Stimulated activated naive B cell treated with anti-CD40 and anti-IgM and Interleukin-4, amounts not matched to agents 10 μg/mL and 1 μg/mL and 100 μg/mL, for 72 hours (primary cell): ENCODE data around the gene HSD17B2.
A peak's percentile ranks its signal among the peaks of the same experiment; 100 is the strongest.
"Not testable (repeated sequence)": the region's sequence is repeated elsewhere in the genome, so short reads cannot be mapped to it uniquely, and the experiment has no call there.

ENCODE experiments used
- ATAC-seq, 2 donors: fragments of 150-1000 bp; cut with Tn5 transposase; replicated peaks; 2 replicates each; pipeline ENCODE4 v1.10.0; 2021; ENCODE audit warnings: moderate library complexity in 1 of 2
- DNase-seq: peaks from one replicate; pipeline ENCODE4 v3.0.0; 2021
- H3K27ac Mint-ChIP-seq: one replicate; pipeline ENCODE4 v1.8.0; 2022; ENCODE audit warnings: mild to moderate bottlenecking, mixed read lengths
- H3K27me3 Mint-ChIP-seq, 2 donors: one replicate each; pipeline ENCODE4 v1.8.0; 2022; ENCODE audit warnings: mixed read lengths in 2 of 2
- H3K36me3 Mint-ChIP-seq, 2 donors: one replicate each; pipeline ENCODE4 v1.8.0; 2022; ENCODE audit warnings: mixed read lengths in 2 of 2, mild to moderate bottlenecking in 1 of 2
- H3K4me1 Mint-ChIP-seq, 2 donors: one replicate each; pipeline ENCODE4 v1.8.0; 2022; ENCODE audit warnings: mixed read lengths in 2 of 2, mild to moderate bottlenecking in 1 of 2
- H3K4me3 Mint-ChIP-seq, 2 donors: one replicate each; pipeline ENCODE4 v1.8.0; 2022; ENCODE audit warnings: mild to moderate bottlenecking in 2 of 2, mixed read lengths in 2 of 2, moderate library complexity in 1 of 2
- H3K9me3 Mint-ChIP-seq, 2 donors: one replicate each; pipeline ENCODE4 v1.8.0; 2022; ENCODE audit warnings: mixed read lengths in 2 of 2, mild to moderate bottlenecking in 1 of 2

The HSD17B2 gene

GRCh38 chr16:82088483-82088882, 53.4 kb downstream of the HSD17B2 start:
- ATAC-seq (no peak), DNase-seq (no peak)
- H3K4me3 Mint-ChIP-seq, result no peak overlapping the region
- no peaks in the 10 kb centered on the region for H3K4me1 Mint-ChIP-seq
- H3K27ac Mint-ChIP-seq, result no peak overlapping the region
- no peaks in the 10 kb centered on the region for H3K9me3 Mint-ChIP-seq
- H3K27me3 Mint-ChIP-seq, result peaks cover 22 to 26% of the 10 kb centered on the region in 2 donors
- H3K36me3 Mint-ChIP-seq, result no peaks in the 10 kb centered on the region

DNA sequence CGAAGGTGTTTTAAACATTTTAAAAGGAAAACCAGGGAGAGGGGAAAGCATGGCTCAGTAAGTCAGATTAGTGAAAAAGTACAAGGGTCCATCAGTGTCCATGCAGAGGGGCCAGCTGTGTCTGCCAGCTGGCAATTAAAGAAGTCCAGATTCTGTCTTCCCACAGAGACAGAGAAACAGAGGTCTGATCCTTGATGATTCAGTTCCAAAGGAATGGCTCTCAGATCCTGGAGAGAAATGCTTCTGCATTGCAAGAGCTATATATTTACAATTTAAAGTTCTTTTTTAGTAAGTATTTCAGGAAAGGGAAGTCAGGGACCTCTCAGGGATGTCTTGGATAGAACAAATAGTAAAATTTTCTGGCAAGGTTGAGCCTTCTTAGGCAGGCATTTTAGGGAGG, 56.2 kb downstream of the HSD17B2 start:
- no peak for ATAC-seq
- Mint-ChIP-seq H3K27me3 (peaks cover 22 to 31% of the 10 kb centered on the region in 2 donors), H3K9me3 (no peaks in the 10 kb centered on the region), H3K4me3 (no peak overlapping the region), H3K36me3 (no peaks in the 10 kb centered on the region), H3K27ac (no peak overlapping the region), H3K4me1 (no peaks in the 10 kb centered on the region)
- no peak for DNase-seq

DNA sequence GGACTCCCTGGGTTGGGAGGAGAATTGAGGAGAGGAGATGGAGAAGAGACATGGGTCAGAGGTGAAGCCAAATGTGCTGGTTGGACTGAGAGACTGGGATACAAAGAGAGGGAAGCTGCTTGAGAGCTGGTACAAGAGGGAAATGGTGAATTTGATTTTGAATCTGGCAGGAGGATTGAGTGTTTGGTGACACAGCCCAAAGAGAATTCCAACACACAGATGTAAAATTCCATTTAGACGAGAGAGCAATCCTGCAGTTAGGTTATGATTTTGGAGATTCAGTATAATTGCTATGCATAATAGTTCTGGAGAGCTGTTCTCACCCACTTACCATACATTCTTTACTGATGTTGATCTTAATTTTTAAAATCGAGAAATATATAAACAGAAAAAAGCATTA, 57.7 kb downstream of the HSD17B2 start:
- H3K4me3 Mint-ChIP-seq, result no peak overlapping the region
- no peak for DNase-seq
- no peak for ATAC-seq
- no peak overlapping the region for H3K27ac Mint-ChIP-seq
- no peaks in the 10 kb centered on the region for H3K9me3 Mint-ChIP-seq
- H3K36me3 Mint-ChIP-seq, result no peaks in the 10 kb centered on the region
- H3K4me1 Mint-ChIP-seq, result no peaks in the 10 kb centered on the region
- peaks cover 16 to 31% of the 10 kb centered on the region in 2 donors for H3K27me3 Mint-ChIP-seq

DNA sequence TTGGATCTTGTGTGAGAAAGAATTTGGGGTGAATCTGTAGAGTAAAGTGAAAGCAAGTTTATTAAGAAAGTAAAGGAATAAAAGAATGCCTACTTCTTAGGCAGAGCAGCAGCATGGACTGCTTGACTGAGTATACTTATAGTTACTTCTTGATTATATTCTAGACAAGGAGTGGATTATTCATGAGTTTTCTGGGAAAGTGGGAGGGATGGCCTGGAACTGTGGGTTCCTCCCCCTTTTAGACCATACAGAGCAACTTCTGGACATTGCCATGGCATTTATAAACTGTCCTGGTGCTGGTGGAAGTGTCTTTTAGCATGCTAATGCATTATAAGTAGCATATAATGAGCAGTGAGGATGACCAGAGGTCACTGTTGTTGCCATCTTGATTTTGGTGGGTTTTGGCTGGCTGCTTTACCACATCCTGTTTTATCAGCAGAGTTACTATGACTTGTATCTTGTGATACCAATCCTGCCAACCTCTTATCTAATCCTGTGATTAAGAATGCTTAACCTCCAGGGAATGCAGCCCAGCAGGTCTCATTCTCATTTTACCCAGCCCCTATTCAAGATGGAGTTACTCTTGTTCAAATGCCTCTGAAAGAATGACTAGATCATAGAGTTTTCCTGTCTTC, 58.7 kb downstream of the HSD17B2 start:
- DNase-seq (no peak), ATAC-seq (no peak)
- H3K27me3 Mint-ChIP-seq, result peaks cover 16 to 32% of the 10 kb centered on the region in 2 donors
- H3K9me3 Mint-ChIP-seq, result no peaks in the 10 kb centered on the region
- H3K4me3 Mint-ChIP-seq, result no peak overlapping the region
- no peaks in the 10 kb centered on the region for H3K4me1 Mint-ChIP-seq
- H3K36me3 Mint-ChIP-seq, result no peaks in the 10 kb centered on the region
- H3K27ac Mint-ChIP-seq, result no peak overlapping the region

GRCh38 chr16:82094942-82095540, 60.0 kb downstream of the HSD17B2 start:
- Mint-ChIP-seq H3K36me3 (no peaks in the 10 kb centered on the region), H3K27ac (no peak overlapping the region)

GRCh38 chr16:82096641-82097040, 61.6 kb downstream of the HSD17B2 start:
- no peaks in the 10 kb centered on the region for H3K36me3 Mint-ChIP-seq
- H3K27me3 Mint-ChIP-seq, result peaks cover 22 to 25% of the 10 kb centered on the region in 2 donors
- ATAC-seq, result no peak
- H3K9me3 Mint-ChIP-seq, result peaks cover 3 to 4% of the 10 kb centered on the region in 2 donors
- no peak overlapping the region for H3K27ac Mint-ChIP-seq
- no peak overlapping the region for H3K4me3 Mint-ChIP-seq
- H3K4me1 Mint-ChIP-seq, result no peaks in the 10 kb centered on the region
- no peak for DNase-seq

More at GRCh38 chr16:82094942-82095540, 60.0 kb downstream of the HSD17B2 start:
- Mint-ChIP-seq H3K4me3 (no peak overlapping the region), H3K4me1 (no peaks in the 10 kb centered on the region), H3K9me3 (peaks cover 3% of the 10 kb centered on the region in 2 donors), H3K27me3 (peaks cover 22 to 36% of the 10 kb centered on the region in 2 donors)
- DNase-seq (no peak), ATAC-seq (no peak)

DNA sequence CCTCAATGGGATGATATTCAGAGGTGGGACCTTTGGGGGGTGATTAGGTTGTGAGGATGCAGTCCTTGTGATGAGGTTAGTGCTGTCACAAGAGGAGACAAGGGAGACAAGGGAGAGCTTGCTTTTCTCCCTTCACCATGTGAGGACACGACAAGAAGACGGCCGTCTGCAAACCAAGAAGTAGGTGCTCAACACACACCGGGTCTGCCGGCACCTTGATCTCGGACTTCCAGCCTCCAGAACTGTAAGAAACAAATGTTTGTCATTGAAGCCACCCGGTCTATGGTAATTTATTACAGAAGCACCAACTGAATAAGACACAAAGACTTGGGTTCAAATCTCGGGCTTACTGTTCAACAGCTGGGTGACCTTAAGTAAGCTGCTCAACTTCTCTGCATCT, 70.1 kb downstream of the HSD17B2 start:
- no peak overlapping the region for H3K4me3 Mint-ChIP-seq
- no peak overlapping the region for H3K27ac Mint-ChIP-seq
- H3K36me3 Mint-ChIP-seq, result no peaks in the 10 kb centered on the region
- peaks cover 0 to 8% of the 10 kb centered on the region in 2 donors for H3K4me1 Mint-ChIP-seq
- H3K27me3 Mint-ChIP-seq, result peaks cover 11 to 21% of the 10 kb centered on the region in 2 donors
- DNase-seq, result no peak
- H3K9me3 Mint-ChIP-seq, result no peaks in the 10 kb centered on the region
- no peak for ATAC-seq

- H3K4me1 Mint-ChIP-seq, result peaks cover 0 to 8% of the 10 kb centered on the region in 2 donors
Measured at GRCh38 chr16:82108100-82108499, 73.0 kb downstream of the HSD17B2 start.

DNA sequence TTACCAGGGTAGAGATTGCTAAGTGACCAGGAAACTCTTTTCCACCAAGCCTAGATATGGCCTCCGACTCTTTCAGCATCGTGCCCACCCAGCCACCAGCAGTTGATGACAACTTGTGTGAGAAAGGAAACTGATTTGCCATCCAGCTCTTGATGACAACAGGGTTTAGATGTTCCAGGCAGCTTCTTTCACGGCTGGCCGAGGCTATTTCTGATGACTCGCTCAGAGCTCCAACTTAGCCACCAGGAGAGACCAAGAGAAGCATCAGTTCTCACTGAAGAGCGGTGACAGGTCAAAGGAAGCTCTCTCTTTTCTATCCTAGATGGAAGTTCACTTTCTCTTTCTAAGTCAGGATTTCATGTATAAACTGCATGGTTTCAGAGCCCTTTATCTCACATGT, 73.7 kb downstream of the HSD17B2 start:
- peaks cover 0 to 8% of the 10 kb centered on the region in 2 donors for H3K4me1 Mint-ChIP-seq
- no peak overlapping the region for H3K27ac Mint-ChIP-seq
- no peak overlapping the region for H3K4me3 Mint-ChIP-seq
- ATAC-seq (peak in 1 of 2 donors; percentile 12), DNase-seq (no peak)
- H3K9me3 Mint-ChIP-seq, result no peaks in the 10 kb centered on the region
- H3K27me3 Mint-ChIP-seq, result peaks cover 13 to 23% of the 10 kb centered on the region in 2 donors
- H3K36me3 Mint-ChIP-seq, result no peaks in the 10 kb centered on the region

More at GRCh38 chr16:82108100-82108499, 73.0 kb downstream of the HSD17B2 start:
- H3K9me3 Mint-ChIP-seq, result no peaks in the 10 kb centered on the region
- no peaks in the 10 kb centered on the region for H3K36me3 Mint-ChIP-seq
- ATAC-seq, result no peak
- H3K27ac Mint-ChIP-seq, result no peak overlapping the region
- no peak for DNase-seq
- H3K27me3 Mint-ChIP-seq, result peaks cover 7 to 16% of the 10 kb centered on the region in 2 donors
- no peak overlapping the region for H3K4me3 Mint-ChIP-seq

DNA sequence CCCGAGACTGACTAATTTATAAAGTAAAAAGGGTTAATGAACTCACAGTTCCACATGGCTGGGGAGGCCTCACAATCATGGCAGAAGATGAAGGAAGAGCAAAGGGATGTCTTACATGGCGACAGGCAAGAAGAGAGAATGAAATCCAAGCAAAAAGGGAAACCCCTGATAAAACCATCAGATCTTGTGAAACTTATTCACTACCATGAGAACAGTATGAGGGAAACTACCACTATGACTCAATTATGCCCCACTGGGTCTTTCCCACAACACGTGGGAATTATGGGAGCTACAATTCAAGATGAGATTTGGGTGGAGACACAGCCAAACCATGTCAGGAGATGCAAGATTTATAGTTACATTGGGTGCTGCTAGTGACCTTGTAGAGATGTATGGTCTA, 74.2 kb downstream of the HSD17B2 start:
- DNase-seq, H3K36me3 Mint-ChIP-seq, H3K4me3 Mint-ChIP-seq, H3K27ac Mint-ChIP-seq, H3K9me3 Mint-ChIP-seq, H3K4me1 Mint-ChIP-seq: not testable (repeated sequence)
- H3K27me3 Mint-ChIP-seq, result peaks cover 14 to 27% of the 10 kb centered on the region in 2 donors
- ATAC-seq, result peak in 1 of 2 donors; percentile 39

DNA sequence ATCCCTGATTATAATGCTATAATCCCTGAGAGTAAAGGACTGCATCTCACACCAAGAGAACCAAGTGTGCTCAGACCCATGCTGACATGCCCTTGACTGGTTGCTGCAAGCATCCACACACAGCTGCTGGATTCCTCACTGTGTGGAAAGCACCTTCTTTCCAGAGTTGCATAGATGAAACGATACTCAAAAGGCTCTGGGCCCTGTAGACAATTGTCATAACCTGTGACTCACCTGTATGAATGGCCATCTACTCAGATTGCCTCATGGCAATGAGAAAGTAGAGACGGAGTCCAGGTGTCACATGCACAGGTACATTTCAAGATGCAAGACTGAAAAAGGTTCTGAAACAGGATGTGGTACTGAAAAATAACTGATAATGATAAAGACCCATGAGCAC, 76.9 kb downstream of the HSD17B2 start:
- Mint-ChIP-seq H3K36me3 (no peaks in the 10 kb centered on the region), H3K27me3 (peaks cover 14 to 33% of the 10 kb centered on the region in 2 donors), H3K4me3 (no peak overlapping the region), H3K4me1 (peaks cover 0 to 8% of the 10 kb centered on the region in 2 donors), H3K27ac (no peak overlapping the region), H3K9me3 (no peaks in the 10 kb centered on the region)
- no peak for ATAC-seq
- DNase-seq, result no peak

DNA sequence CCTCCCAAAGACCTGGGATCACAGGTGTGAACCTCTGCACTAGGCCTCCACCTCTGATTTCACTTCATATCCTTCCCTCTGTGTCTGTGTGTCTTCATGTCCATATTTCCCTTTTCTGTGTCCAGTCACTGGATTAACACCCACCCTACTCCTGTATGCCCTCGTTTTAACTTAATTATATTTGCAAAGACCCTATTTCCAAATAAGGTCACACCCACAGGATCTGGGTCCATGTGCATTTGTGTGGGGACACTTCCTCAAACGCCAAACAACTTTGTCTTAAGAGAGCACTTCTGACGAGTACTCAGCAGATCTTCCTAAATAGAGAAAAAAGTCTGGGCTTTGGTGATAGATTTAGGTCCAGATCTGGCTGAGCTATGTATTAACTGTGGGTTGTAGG, 78.7 kb downstream of the HSD17B2 start:
- no peak for ATAC-seq
- Mint-ChIP-seq H3K36me3 (no peaks in the 10 kb centered on the region), H3K4me3 (no peak overlapping the region), H3K27me3 (peaks cover 12 to 23% of the 10 kb centered on the region in 2 donors), H3K4me1 (peaks cover 0 to 7% of the 10 kb centered on the region in 2 donors), H3K9me3 (no peaks in the 10 kb centered on the region), H3K27ac (no peak overlapping the region)
- DNase-seq, result no peak

GRCh38 chr16:82116535-82116934, 81.5 kb downstream of the HSD17B2 start:
- DNase-seq (no peak), ATAC-seq (no peak)
- Mint-ChIP-seq H3K4me3 (no peak overlapping the region), H3K27ac (no peak overlapping the region), H3K9me3 (no peaks in the 10 kb centered on the region), H3K4me1 (no peaks in the 10 kb centered on the region), H3K27me3 (peaks cover 7 to 18% of the 10 kb centered on the region in 2 donors), H3K36me3 (no peaks in the 10 kb centered on the region)

DNA sequence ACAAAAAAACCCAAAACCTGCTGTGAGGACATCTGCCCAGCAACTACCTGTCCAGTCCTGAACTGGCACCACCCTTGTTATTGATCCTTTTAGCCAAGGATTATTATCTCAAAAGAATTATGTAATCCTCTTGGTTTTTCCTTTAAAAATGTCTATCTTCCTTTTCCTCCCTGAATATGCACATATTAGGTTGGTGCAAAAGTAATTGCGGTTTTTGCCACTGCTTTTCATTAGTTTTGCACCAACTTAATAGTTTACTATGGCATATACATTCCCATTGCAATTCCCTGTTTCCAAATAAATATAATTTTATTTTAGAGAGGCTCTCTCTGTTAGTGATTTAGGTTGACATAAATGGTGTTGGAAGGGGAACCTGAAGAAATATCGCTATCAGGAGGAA, 83.7 kb downstream of the HSD17B2 start:
- H3K27me3 Mint-ChIP-seq, result peaks cover 1 to 17% of the 10 kb centered on the region in 2 donors
- no peak for DNase-seq
- ATAC-seq, result no peak
- H3K27ac Mint-ChIP-seq, result no peak overlapping the region
- H3K4me3 Mint-ChIP-seq, result no peak overlapping the region
- H3K36me3 Mint-ChIP-seq, result no peaks in the 10 kb centered on the region
- no peaks in the 10 kb centered on the region for H3K4me1 Mint-ChIP-seq
- H3K9me3 Mint-ChIP-seq, result no peaks in the 10 kb centered on the region

DNA sequence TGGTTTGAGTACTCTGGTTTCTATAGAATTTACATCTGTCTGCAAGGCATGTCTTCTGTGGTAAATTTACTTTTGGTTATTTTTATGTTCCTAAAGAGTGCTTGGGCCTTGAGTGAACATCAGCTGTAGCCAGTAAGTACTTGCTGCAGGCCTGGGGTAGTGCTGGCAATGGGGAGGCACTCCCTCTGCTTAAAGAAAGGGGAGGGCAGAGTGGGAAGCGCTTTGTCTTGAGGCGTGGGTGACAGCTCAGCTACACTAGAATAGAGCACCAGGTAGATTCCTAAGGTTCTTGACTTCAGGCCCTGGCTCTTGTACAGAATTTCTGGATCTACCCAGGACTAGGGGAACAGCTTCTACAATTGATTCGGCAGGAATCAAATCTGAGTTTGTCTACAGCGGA, 84.4 kb downstream of the HSD17B2 start:
- DNase-seq (no peak), ATAC-seq (no peak)
- no peak overlapping the region for H3K27ac Mint-ChIP-seq
- H3K4me1 Mint-ChIP-seq, result no peaks in the 10 kb centered on the region
- H3K9me3 Mint-ChIP-seq, result no peaks in the 10 kb centered on the region
- H3K4me3 Mint-ChIP-seq, result no peak overlapping the region
- no peaks in the 10 kb centered on the region for H3K36me3 Mint-ChIP-seq
- H3K27me3 Mint-ChIP-seq, result peaks cover 0 to 11% of the 10 kb centered on the region in 2 donors
